CD4-positive, alpha-beta T cell treated with Interleukin-17A for 1 hour (primary cell): ENCODE measurements around the gene PSMB9.
"Not testable (repeated sequence)": the region's sequence is repeated elsewhere in the genome, so short reads cannot be mapped to it uniquely, and the experiment has no call there.

Experiments used
- DNase-seq: peaks from one replicate; pipeline ENCODE4 v3.0.0-alpha.2; 2020

PSMB9 gene

GRCh38 chr6:32865724-32866443, 11.9 kb downstream of the PSMB9 start:
- no peak for DNase-seq

GRCh38 chr6:32867022-32867477, 13.1 kb downstream of the PSMB9 start:
- DNase-seq: peak; percentile 49

- no peak for DNase-seq
These were observed 13.7 kb downstream of the PSMB9 start for GRCh38 chr6:32867554-32868256.

GRCh38 chr6:32868257-32868788, 14.3 kb downstream of the PSMB9 start:
- peak; percentile 90 for DNase-seq

DNA sequence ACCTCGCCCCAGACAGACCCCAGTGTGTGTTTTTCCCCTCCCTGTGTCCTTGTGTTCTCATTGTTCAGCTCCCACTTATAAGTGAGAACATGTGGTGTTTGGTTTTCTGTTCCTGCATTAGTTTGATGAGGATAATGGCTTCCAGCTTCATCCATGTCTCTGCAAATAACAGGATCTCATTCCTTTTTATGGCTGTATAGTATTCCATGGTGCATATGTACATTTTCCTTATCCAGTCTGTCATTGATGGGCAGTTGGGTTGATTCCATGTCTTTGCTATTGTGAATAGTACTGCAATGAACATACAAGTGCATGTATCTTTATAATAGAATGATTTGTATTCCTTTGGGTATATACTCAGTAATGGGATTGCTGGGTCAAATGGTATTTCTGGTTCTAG, 20.0 kb downstream of the PSMB9 start:
- DNase-seq: not testable (repeated sequence)

DNA sequence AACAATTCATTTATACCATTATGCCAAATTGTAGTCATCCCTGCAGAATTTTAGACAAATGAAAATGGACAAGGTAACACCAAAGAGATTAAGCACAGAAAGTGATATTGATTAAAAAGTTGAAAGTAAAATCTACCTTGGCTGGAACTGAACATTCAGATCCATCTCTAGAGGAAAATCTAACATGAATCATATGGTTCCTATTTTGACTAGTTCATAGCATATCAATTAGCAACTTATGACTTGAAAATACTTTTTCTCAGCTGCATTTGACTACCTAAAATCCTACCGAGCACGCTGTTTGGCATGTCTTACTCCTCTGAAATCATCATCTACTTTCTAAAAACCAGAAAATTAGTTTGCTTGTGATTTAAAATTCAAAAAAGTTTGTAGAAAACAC, 22.6 kb downstream of the PSMB9 start:
- no peak for DNase-seq

DNA sequence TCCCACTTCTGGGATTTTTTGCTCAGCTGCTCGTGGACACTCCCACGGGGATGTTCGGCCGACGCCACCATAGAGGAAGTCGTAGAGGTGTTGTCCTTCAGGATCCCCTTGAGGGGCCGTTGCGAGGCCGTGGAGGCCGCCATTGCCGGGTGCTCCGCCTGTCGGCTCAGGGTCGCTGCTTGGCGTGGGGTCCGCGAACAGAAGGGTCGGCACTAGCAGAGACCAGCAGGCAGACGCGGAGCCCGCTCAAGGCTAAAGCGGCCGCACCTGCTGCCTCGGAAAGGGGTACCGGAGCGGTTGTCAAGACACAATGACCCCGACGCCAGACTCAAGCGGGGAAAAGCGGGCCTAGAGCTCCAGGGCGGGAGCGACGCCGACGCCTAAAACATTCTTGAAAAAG, 25.7 kb downstream of the PSMB9 start:
- no peak for DNase-seq

DNA sequence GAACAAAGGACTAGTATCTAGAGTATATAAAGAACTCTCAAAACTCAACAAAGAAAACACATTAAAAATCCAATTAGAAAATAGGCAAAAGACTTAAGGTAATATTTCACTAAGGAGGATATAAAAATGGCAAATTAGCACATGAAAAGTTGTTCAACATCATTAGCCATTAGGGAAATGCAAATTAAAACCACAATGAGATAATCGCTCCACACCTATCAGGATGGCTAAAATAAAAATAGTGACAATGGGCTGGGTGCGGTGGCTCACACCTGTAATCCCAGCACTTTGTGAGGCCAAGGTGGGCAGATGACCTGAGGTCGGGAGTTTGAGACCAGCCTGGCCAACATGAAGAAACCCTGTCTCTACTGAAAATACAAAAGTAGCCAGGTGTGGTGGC, 27.0 kb downstream of the PSMB9 start:
- not testable (repeated sequence) for DNase-seq

DNA sequence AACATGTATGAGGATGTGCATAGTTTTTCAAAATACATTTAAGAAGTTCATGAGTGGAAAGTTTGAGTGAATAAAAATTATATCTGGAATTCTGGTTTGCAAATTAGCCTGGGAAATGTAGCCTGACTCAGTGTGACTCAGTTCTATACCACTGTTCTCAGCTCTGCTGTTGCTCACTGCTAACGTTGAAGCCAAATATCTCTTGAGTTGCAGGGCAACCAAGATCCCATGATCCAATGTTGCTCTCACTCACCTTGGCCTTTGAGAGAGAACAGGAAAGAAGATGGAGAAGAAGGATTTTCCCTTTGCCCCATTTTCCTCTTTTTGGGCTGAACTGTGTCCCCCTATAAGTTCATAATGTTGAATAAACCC, 28.9 kb downstream of the PSMB9 start:
- no peak for DNase-seq

GRCh38 chr6:32883789-32884188, 29.8 kb downstream of the PSMB9 start:
- DNase-seq: no peak

- peak; percentile 82 for DNase-seq
These were observed 31.8 kb downstream of the PSMB9 start for GRCh38 chr6:32885698-32886286.

- DNase-seq: no peak
These were observed 32.8 kb downstream of the PSMB9 start for GRCh38 chr6:32886681-32887383.

DNA sequence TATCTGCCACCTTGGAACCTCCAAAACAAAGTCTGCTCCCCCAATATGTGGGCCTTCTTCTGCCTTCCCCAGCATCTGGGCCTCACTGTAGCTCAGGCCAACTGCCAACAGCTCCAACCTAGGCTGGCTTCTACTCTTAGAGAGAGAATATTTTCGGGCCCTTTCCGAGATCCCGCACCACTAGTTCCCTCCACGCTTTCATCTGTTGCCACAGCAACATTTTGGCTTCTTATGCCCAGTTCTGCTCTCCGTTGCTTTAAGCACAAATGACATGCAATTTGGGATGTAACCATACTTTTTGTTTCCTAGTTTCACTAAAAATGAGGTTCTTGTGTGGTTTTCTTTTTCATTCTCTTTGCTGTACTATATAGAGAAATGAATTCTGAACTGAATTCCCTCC, 33.6 kb downstream of the PSMB9 start:
- no peak for DNase-seq

GRCh38 chr6:32888576-32888975, 34.6 kb downstream of the PSMB9 start:
- no peak for DNase-seq

GRCh38 chr6:32889533-32889932, 35.5 kb downstream of the PSMB9 start:
- no peak for DNase-seq

- no peak for DNase-seq
These were observed 36.8 kb downstream of the PSMB9 start for GRCh38 chr6:32890831-32891230.

- DNase-seq: peak; percentile 96
These were observed 40.4 kb downstream of the PSMB9 start for GRCh38 chr6:32894085-32895005.

- DNase-seq: no peak
These were observed 41.0 kb downstream of the PSMB9 start for GRCh38 chr6:32895006-32895345.

DNA sequence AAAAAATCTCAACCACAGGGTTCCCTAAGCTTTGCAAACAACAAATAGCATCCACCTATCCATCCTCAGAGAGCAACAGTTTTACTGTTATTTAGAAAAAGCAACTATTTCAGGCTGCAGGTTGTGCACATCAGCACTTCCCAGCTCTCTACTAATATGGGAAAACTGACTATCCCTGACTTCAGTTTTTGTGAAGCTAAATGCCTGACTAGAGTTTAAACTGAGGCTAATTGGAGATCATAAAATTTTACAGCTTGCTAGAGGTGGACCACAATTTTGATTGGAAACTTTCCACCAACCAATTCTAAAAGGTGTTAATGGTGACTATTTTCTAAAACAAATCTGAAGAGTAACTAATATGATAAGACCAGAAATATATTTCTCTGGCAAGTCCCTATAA, 50.0 kb downstream of the PSMB9 start:
- no peak for DNase-seq

DNA sequence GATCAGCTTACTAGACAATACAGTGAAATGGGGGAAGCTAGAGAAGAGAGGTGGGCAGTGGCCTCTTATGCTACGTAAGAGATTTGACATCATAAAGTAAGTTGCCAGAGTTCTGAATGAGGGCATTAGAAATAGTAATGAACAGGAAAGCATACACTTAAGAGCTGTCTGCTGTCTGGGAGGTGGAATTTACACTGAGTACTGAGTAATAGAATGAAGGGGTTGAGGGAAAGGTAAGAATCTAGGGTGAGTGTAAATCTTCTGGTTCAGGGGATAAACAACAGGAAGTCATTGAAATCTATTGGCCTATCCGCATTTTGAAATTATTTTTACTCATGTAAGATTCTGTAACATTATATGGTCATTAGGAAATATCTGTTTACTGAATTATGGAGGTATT, 51.1 kb downstream of the PSMB9 start:
- DNase-seq: no peak

GRCh38 chr6:32906539-32906938, 52.5 kb downstream of the PSMB9 start:
- no peak for DNase-seq

GRCh38 chr6:32908897-32909296, 54.9 kb downstream of the PSMB9 start:
- DNase-seq: no peak
